GM12873 (cell line): Measurements from ENCODE around the gene TMEM120B.
A peak's percentile ranks its signal among the peaks of the same experiment; 100 is the strongest.

Source experiments
- CTCF ChIP-seq: IDR thresholded peaks from 2 replicates; pipeline ENCODE4 v1.5.1; 2012; ENCODE audit warnings: low read depth, mild to moderate bottlenecking, moderate library complexity, low read length, control low read depth; ENCODE audit not compliant: insufficient read depth; ENCODE audit errors: missing control alignments

The TMEM120B gene

GRCh38 chr12:121712461-121713256 is at the start of gene TMEM120B:
TSS of gene TMEM120B (plus strand) at chr12:121712752. CDS start at chr12:121712896, 144 bp downstream.
- TF ChIP-seq CTCF = peak; percentile 28

GRCh38 chr12:121663610-121663929 is 49.0 kb upstream of the TMEM120B start:
- no peak for TF ChIP-seq CTCF

GRCh38 chr12:121668750-121669520 is 43.6 kb upstream of the TMEM120B start:
- TF ChIP-seq CTCF = peak; percentile 70

GRCh38 chr12:121669521-121669900 is 43.0 kb upstream of the TMEM120B start, which contains the start of gene MORN3:
TSS of gene MORN3 (minus strand) at chr12:121669654. CDS start at chr12:121669483, 171 bp downstream.
- TF ChIP-seq CTCF = no peak

- TF ChIP-seq CTCF = no peak
These were observed 39.5 kb upstream of the TMEM120B start for GRCh38 chr12:121673013-121673511.

GRCh38 chr12:121676190-121676589 is 36.4 kb upstream of the TMEM120B start:
- no peak for TF ChIP-seq CTCF

- no peak for TF ChIP-seq CTCF
These were observed 34.2 kb upstream of the TMEM120B start for GRCh38 chr12:121678305-121678704.
